Loucy (cell line): ENCODE measurements around the gene PARD3B.

Source experiments
- EZH2phosphoT487 ChIP-seq: fragments of 200-600 bp; IDR thresholded peaks from 2 replicates; pipeline ENCODE4 v1.6.1; 2018; ENCODE audit warnings: antibody characterized with exemption, mild to moderate bottlenecking, moderate library complexity, borderline replicate concordance
- TF ChIP-seq, protein P1 (sequence below): fragments of 200-600 bp; sonication (generic); conservative IDR thresholded peaks from 2 replicates; pipeline ENCODE4 v1.5.1; 2014; ENCODE audit warnings: mild to moderate bottlenecking, antibody characterized with exemption, low read length

GRCh38 chr2:205643391-205643885 is 1098.2 kb downstream of the PARD3B start:
- TF ChIP-seq, protein P1, sequence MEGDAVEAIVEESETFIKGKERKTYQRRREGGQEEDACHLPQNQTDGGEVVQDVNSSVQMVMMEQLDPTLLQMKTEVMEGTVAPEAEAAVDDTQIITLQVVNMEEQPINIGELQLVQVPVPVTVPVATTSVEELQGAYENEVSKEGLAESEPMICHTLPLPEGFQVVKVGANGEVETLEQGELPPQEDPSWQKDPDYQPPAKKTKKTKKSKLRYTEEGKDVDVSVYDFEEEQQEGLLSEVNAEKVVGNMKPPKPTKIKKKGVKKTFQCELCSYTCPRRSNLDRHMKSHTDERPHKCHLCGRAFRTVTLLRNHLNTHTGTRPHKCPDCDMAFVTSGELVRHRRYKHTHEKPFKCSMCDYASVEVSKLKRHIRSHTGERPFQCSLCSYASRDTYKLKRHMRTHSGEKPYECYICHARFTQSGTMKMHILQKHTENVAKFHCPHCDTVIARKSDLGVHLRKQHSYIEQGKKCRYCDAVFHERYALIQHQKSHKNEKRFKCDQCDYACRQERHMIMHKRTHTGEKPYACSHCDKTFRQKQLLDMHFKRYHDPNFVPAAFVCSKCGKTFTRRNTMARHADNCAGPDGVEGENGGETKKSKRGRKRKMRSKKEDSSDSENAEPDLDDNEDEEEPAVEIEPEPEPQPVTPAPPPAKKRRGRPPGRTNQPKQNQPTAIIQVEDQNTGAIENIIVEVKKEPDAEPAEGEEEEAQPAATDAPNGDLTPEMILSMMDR = no peak
- TF ChIP-seq EZH2phosphoT487 = no peak
